ENCODE results near the gene SFXN2.
"Not testable (repeated sequence)": the region's sequence is repeated elsewhere in the genome, so short reads cannot be mapped to it uniquely, and the experiment has no call there.

The SFXN2 gene

DNA sequence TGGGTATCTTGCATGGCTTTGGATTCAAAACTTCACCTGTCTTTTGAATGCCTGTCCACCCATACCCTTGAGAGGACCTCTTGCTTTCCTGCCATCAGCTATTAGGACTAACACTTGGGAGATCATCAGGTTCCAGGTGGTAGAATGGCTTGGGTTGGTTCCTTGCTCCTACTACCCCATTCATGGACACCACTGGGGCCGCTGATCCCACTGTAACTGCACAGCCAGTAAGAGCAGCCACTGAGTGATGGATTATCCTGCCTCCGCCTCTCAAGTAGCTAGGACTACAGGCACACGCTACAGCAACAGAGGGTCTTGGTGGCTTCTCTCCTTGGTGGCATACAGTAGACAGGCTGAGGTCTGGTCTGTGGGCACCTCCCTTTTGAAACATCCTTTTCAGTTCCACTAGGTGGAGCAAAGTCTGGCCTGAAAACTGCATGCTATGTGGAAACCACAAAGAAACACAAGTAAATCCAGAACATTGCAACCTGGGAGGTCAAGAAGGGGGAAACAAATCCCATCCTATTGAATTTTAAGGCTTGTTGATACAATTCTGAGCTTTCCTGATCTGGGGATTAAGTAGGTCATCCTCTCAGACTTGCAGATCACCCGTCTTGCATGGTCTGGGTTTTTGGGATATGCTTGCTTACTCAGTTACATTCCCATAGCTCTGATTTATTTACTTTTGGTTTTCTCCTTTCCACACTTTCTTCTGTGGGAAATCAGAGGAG lies 38.7 kb downstream of the SFXN2 start:
- DNase-seq (ENCODE audit: low read depth in 2 of 2) = no peak

DNA sequence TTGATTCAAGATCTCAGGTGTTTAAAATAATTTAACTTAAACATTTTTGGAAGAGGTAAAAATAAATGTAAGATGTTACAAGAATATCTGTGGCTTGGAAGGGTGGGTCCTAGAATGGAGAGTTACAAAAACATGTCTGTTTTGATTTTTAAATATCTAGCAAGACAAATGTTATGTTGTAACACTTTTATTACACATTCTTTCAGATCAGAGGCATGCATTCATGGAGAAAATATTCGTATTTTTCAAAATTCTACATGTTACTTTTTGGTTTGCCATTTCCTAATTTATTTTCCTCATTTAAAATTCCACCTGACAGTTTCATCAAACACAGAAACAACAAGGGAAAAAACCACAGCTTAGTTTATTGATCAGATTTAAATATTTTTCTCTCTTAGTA lies 39.3 kb downstream of the SFXN2 start:
- no peak for DNase-seq (ENCODE audit: low read depth in 2 of 2)

DNA sequence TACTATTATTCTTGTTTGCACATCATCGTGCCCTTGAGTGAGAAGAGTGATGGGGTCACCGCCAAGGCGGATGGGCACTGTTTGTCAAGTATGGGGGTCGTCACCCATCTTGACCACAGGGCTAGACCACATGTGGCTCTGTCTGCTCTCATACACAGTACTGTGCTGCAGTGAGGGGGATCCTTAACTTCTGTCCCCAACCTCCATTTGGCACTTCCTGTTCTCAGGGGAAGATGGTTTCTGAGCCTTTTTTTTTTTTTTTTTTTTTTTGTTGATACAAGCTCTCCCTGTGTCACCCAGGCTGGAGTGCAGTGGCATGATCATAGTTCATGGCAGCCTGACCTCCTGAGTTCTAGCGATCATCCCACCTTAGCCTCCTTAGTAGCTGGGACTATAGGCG lies 42.9 kb downstream of the SFXN2 start:
- DNase-seq (ENCODE audit: low read depth in 2 of 2) = no peak

DNA sequence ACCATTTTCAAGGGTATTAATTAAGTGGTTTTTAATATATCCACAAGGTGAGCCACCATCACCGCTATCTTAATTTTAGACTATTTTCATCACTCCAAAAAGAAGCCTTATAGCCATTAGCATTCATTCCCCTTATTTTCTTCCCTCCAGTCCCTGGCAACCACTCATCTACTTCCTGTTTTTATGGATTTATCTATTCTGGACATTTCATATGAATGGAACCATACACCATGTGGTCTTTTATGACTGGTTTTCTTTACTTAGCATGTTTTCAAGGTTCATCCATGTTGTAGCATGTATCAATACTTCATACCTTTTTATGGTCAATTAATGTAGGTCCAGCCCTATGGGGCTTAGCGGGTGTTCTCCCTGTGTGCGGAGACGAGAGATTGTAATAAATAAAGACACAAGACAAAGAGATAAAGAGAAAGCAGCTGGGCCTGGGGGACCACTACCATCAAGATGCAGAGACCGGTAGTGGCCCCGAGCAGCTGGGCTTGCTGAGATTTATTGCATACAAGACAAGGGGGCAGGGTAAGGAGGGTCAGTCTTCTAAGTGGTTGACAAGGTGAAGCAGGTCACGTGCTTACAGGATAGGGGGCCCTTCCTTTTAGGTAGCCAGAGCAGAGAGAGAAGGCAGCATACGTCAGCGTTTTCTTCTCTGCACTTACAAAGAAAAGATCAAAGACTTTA lies 44.0 kb downstream of the SFXN2 start:
- no peak for DNase-seq (ENCODE audit: low read depth in 2 of 2)

DNA sequence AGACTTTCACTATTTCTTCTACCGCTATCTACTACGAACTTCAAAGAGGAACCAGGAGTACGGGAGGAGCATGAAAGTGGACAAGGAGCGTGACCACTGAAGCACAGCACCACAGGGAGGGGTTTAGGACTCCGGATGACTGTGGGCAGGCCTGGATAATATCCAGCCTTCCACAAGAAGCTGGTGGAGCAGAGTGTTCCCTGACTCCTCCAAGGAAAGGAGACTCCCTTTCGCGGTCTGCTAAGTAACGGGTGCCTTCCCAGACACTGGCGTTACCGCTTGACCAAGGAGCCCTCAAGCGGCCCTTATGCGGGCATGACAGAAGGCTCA lies 44.5 kb downstream of the SFXN2 start:
- not testable (repeated sequence) for DNase-seq (ENCODE audit: low read depth in 2 of 2)

DNA sequence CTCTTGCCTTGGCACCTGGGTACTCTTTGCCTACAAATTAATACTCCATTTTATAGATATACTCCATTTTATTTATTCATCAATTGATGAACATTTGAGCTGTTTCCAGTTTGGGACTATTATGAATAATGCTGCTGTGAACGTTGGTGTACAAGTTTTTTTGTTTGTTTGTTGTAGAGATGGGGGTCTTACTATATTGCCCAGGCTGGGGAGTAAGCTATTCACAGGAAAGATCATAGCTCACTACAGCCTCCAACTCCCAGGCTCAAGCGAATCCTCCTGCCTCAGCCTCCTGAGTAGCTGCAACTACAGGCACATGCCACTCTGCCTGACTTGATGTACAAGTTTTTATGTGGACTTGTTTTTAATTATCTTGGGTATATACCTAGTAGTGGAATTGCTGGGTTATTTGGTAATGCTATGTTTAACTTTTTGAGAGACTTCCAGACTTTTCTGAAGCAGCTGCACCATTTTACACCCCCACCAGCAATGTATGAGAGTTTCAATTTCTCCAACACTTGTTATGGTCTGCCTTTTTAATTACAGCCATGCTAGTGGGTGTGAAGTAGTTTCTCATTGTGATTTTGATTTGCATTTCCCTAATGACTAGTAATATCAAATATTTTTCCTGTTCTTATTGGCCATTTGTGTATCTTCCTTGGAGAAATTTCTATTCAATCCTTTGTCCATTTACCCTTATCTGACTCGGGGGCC lies 45.2 kb downstream of the SFXN2 start:
- DNase-seq (ENCODE audit: low read depth in 2 of 2) = no peak

DNA sequence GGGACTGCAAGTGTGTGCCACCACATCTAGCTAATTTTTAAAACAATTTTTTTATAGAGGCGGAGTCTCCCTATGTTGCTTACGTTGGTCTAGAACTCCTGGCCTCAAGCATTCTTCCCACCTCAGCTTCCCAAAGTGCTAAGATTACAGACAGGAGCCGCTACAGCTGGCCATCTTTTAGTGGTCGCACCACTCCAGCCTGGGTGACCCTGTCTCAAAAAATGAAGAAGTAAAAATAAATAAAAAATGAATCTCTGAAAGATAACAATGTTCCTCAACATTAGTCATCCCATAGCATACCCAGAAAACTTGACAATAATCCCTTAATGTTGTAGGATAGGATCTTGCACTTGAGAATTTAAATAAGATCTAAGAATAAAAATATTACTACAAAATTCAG lies 47.5 kb downstream of the SFXN2 start:
- no peak for DNase-seq (ENCODE audit: low read depth in 2 of 2)

DNA sequence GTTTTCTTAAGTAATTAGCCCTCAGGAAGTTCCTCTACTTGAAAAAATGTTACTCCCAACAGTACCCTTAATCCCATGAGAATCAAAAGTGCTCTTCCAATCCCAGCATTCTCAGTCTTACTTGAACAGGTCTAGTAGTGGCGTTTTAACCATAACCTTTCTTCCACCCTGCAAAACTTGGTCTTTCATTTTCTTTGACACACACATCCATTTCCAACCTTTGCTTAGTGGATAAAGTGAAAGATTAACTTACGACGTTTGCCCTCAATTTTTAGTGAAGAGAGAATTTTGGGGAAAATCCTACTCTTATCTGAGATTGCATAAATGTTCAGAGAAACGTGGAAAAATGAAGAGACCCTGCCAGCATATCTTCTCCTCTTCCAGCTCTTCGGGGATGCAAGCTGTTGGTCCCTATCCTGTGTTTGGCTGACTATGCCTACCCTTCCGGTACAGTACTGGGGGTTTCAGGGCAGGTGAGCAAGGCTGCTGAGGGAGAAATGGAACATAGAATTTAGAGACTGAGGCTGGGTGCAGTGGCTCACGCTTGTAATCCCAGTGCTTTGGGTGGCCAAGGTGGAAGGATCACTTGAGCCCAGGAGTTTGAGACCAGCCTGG lies 48.1 kb downstream of the SFXN2 start:
- DNase-seq (ENCODE audit: low read depth in 2 of 2) = no peak

DNA sequence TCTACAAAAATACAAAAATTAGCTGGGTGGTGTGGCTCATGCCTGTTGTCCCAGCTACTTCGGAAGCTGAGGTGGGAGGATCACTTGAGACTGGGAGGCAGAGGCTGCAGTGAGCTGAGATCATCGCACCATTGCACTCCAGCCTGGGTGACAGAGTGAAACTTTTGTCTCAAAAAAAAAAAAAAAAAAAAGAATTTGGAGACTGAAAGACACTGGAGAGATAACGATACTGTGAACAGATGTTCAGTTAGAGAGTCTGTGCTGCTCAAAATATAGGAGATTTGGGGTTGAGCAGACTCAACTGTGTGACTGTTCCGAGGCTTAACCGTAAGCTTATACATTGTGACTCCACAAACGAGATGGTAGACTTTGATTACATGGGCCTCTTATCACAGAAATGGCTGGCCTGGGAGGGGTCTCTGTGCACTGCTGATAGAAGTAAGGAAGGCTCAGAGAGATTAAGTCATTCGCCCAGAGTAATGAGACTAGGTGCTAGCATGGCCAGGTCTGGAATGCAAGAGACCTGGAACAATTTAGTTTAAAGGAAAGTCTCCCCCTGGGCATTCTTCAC lies 48.7 kb downstream of the SFXN2 start:
- DNase-seq (ENCODE audit: low read depth in 2 of 2) = no peak

DNA sequence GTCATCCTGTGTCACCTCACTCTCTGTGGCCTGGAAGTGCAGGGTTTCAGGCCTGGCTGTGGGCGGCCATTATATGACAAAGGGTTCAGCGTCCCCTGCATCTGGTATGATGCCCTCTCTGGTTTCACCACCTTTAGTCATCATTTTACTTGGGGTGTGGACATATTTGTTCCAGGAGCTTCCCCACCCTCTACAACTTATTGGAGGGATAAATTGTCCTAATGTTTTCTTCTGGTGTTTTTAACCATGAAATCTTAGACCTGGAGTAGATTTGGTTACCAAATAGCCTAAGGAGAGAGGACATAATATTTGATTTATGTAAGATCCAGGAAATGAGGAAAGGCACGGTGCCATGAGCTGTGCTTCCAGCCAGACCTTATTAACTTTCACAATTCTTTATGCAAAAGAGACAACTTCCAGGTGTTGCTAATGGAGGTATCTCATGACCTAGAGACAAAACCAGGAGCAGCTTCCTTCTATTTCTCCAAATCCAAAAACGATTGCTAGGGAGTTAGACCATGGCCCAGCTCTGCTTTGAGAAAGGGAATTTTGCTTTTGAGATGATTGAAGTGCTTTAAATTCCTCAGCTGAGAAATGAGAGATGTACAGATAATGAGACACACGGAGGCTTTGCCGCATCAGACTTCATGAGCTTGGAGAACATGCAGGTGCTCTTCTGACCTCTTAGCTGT lies 50.2 kb downstream of the SFXN2 start:
- peak; percentile 45 to 52 for DNase-seq (ENCODE audit: low read depth in 2 of 2)

DNA sequence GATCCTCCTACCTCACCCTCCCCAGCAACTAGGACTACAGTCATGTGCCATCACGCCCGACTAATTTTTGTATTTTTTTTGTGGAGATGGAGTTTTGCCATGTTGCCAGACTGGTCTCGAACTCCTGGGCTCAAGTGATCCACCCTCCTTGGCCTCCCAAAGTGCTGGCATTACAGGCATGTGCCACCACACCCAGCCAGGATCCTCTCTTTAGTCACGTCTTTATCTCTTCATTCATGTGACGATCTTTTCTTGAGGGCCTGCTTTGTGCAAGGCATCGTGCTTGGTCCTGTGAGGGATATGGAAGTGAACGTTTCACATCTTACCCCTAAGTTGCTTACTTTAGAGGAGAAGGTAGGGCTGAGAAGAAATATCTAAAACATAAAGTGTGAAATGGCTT lies 50.9 kb downstream of the SFXN2 start:
- DNase-seq (ENCODE audit: low read depth in 2 of 2) = no peak

DNA sequence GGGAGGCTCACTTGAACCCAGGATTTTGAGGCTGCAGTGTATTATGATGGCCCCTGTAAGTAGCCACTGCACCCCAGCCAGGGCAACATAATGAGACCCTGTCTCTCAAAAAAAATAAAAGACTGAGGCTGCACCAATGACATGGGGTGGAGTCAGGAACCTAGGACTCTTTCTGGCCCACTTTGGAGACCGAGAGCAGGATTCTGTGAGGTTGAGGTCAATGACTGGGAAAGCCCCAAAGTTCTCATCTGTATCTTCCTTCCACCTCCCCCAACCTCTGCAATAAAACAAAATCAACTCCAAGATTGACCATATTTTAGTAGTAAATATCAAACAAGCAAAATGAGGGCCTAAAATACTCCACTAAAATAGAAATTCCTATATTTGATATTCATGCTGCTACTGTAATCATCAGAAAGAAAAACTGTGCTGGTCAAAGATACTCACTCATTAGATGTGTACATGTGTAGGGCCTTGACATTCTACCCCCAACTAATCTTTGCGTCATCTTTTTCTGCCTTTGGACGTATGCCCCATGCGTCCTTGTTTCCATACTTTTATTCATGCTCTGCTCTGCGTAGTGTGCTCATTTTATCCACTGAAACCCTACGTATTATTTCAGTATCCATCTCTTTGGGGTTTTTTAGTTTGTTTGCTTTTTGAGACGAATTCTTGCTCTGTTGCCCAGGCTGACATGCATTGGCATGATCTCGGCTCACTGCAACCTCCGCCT lies 53.2 kb downstream of the SFXN2 start:
- DNase-seq (ENCODE audit: low read depth in 2 of 2) = no peak

DNA sequence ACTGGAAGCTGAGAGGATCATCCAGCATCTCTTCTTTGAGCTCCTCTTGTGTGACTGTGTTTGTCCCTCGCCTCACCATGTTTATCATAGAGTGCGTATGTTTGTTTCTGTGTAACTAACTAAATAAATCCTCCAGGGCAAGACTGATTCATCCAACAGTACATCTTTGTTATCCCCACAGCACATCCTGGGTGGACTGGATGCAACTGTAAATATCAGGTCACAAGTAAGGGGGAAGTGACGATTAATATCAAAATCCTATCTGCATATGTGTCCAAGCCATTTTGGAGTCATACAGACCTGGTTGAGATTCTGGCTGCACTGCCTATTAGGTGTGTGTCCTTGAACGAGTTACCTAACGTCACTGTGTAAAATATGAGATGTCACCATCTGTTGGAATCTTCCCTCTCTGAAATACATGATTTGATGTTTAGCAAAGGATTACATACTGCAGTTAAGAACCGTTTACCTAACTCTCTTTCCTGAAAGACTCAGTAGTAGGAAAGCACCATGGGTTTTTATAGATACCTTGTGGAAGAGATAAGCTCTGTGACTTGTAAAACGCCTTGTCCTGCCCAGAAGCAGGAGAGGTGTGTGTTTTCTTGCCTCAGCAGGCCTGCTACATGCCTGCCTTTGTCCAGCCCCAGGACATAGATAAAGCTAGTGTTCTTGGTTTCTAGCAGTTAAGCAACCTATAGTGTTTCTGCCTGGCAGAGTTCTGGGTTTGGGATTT lies 55.1 kb downstream of the SFXN2 start:
- DNase-seq (ENCODE audit: low read depth in 2 of 2) = no peak

DNA sequence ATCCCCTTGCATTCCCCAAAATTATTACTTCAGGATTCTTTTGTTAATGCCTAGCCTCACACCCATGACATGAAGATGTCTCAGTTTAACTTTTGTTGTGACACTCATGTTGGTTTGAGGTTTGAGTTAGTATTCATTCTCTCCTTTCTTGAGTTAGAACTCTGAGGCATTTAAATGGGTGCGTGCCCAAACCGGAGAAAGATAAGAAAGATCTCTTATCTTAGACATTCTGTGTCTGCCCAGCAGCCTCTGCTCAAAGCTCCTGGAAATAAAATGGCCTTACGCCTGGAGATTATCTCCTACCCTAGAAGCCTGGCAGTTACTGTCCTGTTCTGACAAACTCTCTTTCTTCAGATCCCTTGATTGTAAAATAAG lies 55.7 kb downstream of the SFXN2 start:
- DNase-seq (ENCODE audit: low read depth in 2 of 2) = no peak

DNA sequence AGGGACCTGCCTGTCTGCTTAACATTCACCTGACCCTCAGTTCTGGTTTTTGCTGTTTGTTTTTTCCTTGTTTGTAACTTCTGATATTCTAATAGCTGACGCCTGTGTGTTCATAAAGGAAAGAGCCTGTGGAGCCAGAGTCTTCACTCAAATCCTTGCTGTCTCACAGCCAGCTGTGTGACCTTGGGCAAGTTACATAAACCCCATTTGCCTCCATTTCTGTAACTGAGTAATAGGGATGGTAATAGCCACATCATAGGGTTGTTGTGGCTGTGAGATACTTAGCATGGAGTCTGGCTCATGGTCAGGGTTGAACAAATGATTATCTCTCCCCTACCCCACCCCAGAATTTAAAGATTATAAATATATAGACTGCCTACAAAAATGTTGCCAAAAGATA lies 56.4 kb downstream of the SFXN2 start:
- no peak for DNase-seq (ENCODE audit: low read depth in 2 of 2)

DNA sequence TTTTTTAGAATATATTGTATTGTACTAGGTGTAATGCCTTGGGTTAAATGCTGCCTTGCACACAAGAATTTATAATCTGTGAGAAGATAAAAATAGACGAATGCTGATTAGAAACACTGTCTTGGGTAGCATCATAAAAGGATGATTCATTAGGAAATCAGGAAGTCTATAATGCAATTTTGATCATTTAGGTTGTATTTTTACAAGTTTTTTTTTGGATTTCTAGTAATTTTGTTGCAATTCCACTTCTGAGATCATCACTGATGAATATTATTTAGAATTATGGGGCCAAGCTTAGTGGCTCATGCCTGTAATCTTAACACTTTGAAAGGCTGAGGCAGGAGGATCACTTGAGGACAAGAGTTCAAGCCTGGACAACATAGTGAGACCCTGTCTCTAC lies 58.9 kb downstream of the SFXN2 start:
- DNase-seq (ENCODE audit: low read depth in 2 of 2) = no peak

DNA sequence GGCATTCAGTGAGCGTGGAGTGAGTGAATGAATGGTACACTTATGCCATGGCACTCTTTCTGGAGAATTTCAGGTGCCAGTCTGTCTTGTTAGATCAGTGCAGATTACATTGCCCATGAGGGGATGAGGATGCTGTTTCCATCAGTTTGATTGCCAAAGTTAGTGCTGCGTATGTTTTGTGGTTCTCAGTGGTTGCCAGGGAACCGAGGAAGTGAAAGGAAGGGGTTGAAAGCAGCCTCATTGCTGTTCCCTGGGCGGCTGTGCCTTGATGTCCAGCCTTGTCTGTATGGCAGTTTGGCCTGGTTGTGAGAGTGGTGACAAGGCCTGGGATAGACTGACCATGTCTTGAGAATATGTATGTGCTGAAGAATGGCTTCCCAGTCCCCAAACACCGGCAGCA lies 59.5 kb downstream of the SFXN2 start:
- no peak for DNase-seq (ENCODE audit: low read depth in 2 of 2)

DNA sequence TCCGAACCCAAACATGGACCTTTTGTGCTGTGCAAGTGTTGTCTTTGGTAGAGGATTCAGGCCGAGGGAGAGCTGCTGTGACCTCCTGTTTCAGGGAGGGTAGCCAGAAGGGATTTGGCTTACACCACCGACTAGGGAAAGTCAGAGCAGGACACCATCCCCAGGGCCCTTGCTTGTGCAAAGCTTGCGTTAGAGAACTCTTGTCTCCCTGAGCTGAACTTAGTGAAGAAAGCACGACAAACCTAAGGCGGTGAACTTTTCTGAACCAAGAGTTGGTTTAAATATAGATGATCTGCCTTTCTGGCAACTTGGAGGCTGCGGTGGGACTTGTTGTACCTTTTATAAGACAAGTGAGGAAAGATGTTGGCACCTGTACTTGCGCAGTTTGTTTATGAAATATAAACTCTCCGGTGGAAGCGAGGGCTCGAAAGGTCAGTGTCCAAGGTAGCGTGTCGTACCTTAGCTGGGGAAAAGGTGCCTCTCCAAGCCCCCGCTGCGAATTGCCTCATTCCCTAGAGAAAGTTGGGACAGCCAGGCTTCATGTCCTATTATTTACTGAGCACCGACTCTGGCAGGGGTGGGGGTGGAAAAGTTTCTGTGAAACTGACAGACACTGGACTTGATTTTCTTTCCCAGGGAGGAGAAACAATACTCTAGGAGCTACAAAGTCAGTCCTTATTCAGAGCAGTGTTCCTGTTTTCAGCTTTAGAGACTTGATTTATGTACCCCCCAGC lies 60.9 kb downstream of the SFXN2 start:
- DNase-seq (ENCODE audit: low read depth in 2 of 2) = no peak

DNA sequence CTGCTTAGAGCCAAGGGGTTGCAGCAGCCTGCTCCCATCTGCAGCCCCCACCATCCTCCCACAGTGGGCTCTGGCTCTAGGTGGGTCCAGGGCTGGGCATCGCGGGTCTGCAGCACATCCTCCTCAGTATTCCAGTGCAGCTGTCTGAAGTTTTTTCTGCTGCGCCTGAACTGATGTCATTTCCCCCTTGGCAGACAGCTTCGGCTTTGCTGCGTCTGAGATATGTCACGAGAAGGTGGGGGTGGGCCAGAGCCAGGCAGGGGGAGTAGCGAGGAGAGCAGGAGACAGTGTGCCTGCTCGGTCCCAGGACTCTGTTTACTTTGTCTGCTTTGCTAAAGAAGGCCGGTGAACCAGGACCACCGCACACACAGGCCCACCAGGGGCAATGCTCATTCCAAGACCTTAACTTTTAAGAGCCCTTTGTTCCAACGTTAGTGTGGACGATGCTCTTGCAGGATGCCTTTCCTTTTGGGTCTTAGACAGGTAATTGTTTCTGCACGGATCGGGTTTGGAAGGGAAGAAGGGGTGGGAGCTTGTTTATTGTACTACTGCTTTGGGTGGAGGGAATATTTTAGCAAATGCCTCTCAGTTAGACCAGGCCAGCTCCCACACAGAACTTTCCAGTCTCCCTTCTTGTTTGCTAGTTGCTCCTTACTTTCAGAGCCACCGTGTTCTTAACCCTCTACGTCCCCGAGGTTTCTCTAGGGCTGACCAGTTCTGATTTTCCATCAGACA lies 61.7 kb downstream of the SFXN2 start:
- peak; percentile 50 to 62 for DNase-seq (ENCODE audit: low read depth in 2 of 2)
